HG03045 (cell line): ENCODE results near the gene TNRC6C.
"Not testable (repeated sequence)": the region's sequence is repeated elsewhere in the genome, so short reads cannot be mapped to it uniquely, and the experiment has no call there.

Experiments used
- ATAC-seq: cut with Tn5 transposase; IDR thresholded peaks from one replicate; pipeline ENCODE4 v1.9.1; 2021; ENCODE audit warnings: mild to moderate bottlenecking, moderate library complexity; ENCODE audit not compliant: unreplicated experiment

Gene TNRC6C

GRCh38 chr17:78075545-78075944, 117.0 kb downstream of the TNRC6C start:
- ATAC-seq, result no peak

- no peak for ATAC-seq
Measured at GRCh38 chr17:78079253-78079652, 120.8 kb downstream of the TNRC6C start.

GRCh38 chr17:78081551-78081950, 123.0 kb downstream of the TNRC6C start:
- no peak for ATAC-seq

- not testable (repeated sequence) for ATAC-seq
Measured at GRCh38 chr17:78082355-78082872, 123.9 kb downstream of the TNRC6C start.

- no peak for ATAC-seq
Measured at GRCh38 chr17:78082988-78083387, 124.5 kb downstream of the TNRC6C start.

GRCh38 chr17:78086740-78087139, 128.2 kb downstream of the TNRC6C start:
- ATAC-seq, result no peak

GRCh38 chr17:78088529-78088928, 130.0 kb downstream of the TNRC6C start:
- no peak for ATAC-seq

GRCh38 chr17:78089576-78090281, 131.2 kb downstream of the TNRC6C start:
- no peak for ATAC-seq

GRCh38 chr17:78092794-78093324, 134.4 kb downstream of the TNRC6C start:
- ATAC-seq, result no peak

GRCh38 chr17:78095035-78095434, 136.5 kb downstream of the TNRC6C start:
- ATAC-seq, result no peak

- no peak for ATAC-seq
Measured at GRCh38 chr17:78096093-78096492, 137.6 kb downstream of the TNRC6C start.

- no peak for ATAC-seq
Measured at GRCh38 chr17:78101112-78101511, 142.6 kb downstream of the TNRC6C start.

GRCh38 chr17:78101542-78101941, 143.0 kb downstream of the TNRC6C start:
- ATAC-seq, result no peak

GRCh38 chr17:78103311-78103710, 144.8 kb downstream of the TNRC6C start:
- ATAC-seq, result no peak

- no peak for ATAC-seq
Measured at GRCh38 chr17:78104540-78104941, 146.0 kb downstream of the TNRC6C start.

- no peak for ATAC-seq
Measured at GRCh38 chr17:78105101-78105500, 146.6 kb downstream of the TNRC6C start.

- no peak for ATAC-seq
Measured at GRCh38 chr17:78105551-78105950, 147.0 kb downstream of the TNRC6C start.

GRCh38 chr17:78106211-78106610, 147.7 kb downstream of the TNRC6C start:
- no peak for ATAC-seq

- ATAC-seq, result no peak
Measured at GRCh38 chr17:78107457-78107856, 149.0 kb downstream of the TNRC6C start.

- no peak for ATAC-seq
Measured at GRCh38 chr17:78107976-78108725, 149.6 kb downstream of the TNRC6C start.

- no peak for ATAC-seq
Measured at GRCh38 chr17:78108726-78109488, 150.4 kb downstream of the TNRC6C start.
